Trophoblast cell (in vitro differentiated cells and primary cell): ENCODE results near the gene DPEP2NB.

Source experiments
- DNase-seq, 2 donors: peaks; one replicate each; pipeline ENCODE4 v3.0.0-alpha.2; 2016
- H2AFZ ChIP-seq: 2 replicates; pipeline ENCODE4 v1.6.1; 2013; ENCODE audit warnings: low read length, moderate library complexity, mild to moderate bottlenecking; ENCODE audit not compliant: insufficient read depth, poor library complexity
- H2AK5ac ChIP-seq: 2 replicates; pipeline ENCODE4 v1.6.1; 2013; ENCODE audit warnings: mild to moderate bottlenecking, low read length
- H2BK120ac ChIP-seq: 2 replicates; pipeline ENCODE4 v1.6.1; 2013; ENCODE audit warnings: low read length, mild to moderate bottlenecking, moderate library complexity; ENCODE audit not compliant: insufficient read depth, poor library complexity
- H2BK12ac ChIP-seq: 2 replicates; pipeline ENCODE4 v1.6.1; 2013; ENCODE audit warnings: mild to moderate bottlenecking, low read length, moderate library complexity
- H2BK5ac ChIP-seq: 2 replicates; pipeline ENCODE4 v1.6.1; 2013; ENCODE audit warnings: low read length, low read depth, moderate library complexity, mild to moderate bottlenecking; ENCODE audit not compliant: poor library complexity
- H3K14ac ChIP-seq: 2 replicates; pipeline ENCODE4 v1.6.1; 2013; ENCODE audit warnings: mild to moderate bottlenecking, low read length
- H3K18ac ChIP-seq: 2 replicates; pipeline ENCODE4 v1.6.1; 2013; ENCODE audit warnings: mild to moderate bottlenecking, low read length
- H3K23ac ChIP-seq: 2 replicates; pipeline ENCODE4 v1.6.1; 2013; ENCODE audit warnings: low read length
- H3K27ac ChIP-seq: 2 replicates; pipeline ENCODE4 v1.5.1; 2013; ENCODE audit warnings: low read depth, mild to moderate bottlenecking, inconsistent platforms, low read length, moderate library complexity
- H3K27me3 ChIP-seq: 2 replicates; pipeline ENCODE4 v1.6.1; 2013; ENCODE audit warnings: inconsistent platforms, mild to moderate bottlenecking, low read length, moderate library complexity; ENCODE audit not compliant: insufficient read depth
- H3K36me3 ChIP-seq, 2 experiments: 1 replicate in 1 of 2; 2 replicates in 1 of 2; pipeline ENCODE4 v1.6.1; 2013; ENCODE audit warnings: low read length in 2 of 2, mild to moderate bottlenecking in 2 of 2, moderate library complexity in 1 of 2; ENCODE audit not compliant: insufficient read depth in 2 of 2, control insufficient read depth in 1 of 2
- H3K4ac ChIP-seq: 2 replicates; pipeline ENCODE4 v1.6.1; 2013; ENCODE audit warnings: low read depth, mild to moderate bottlenecking, low read length, moderate library complexity
- H3K4me1 ChIP-seq, 2 experiments: 1 replicate in 1 of 2; 2 replicates in 1 of 2; pipeline ENCODE4 v1.6.1; 2013; ENCODE audit warnings: low read length in 2 of 2, mild to moderate bottlenecking in 2 of 2, moderate library complexity in 1 of 2; ENCODE audit not compliant: insufficient read depth in 2 of 2, control insufficient read depth in 1 of 2
- H3K4me2 ChIP-seq: 2 replicates; pipeline ENCODE4 v1.6.1; 2013; ENCODE audit warnings: inconsistent platforms, mild to moderate bottlenecking, low read length, moderate library complexity
- H3K4me3 ChIP-seq: 2 replicates; pipeline ENCODE4 v1.5.1; 2013; ENCODE audit warnings: mild to moderate bottlenecking, low read depth, low read length, inconsistent platforms
- H3K79me1 ChIP-seq: one replicate; pipeline ENCODE4 v1.6.1; 2013; ENCODE audit warnings: low read length
- H3K79me2 ChIP-seq: 2 replicates; pipeline ENCODE4 v1.6.1; 2013; ENCODE audit warnings: low read length, mild to moderate bottlenecking; ENCODE audit not compliant: control insufficient read depth, insufficient read depth, poor library complexity
- H3K9ac ChIP-seq: 2 replicates; pipeline ENCODE4 v1.6.1; 2013; ENCODE audit warnings: mild to moderate bottlenecking, low read length
- H3K9me3 ChIP-seq: 2 replicates; pipeline ENCODE4 v1.6.1; 2013; ENCODE audit warnings: low read depth, mild to moderate bottlenecking, control low read depth, inconsistent platforms, low read length; ENCODE audit not compliant: insufficient read depth
- H4K12ac ChIP-seq: 2 replicates; pipeline ENCODE4 v1.6.1; 2013; ENCODE audit warnings: low read depth, mild to moderate bottlenecking, low read length, moderate library complexity
- H4K8ac ChIP-seq: 2 replicates; pipeline ENCODE4 v1.6.1; 2013; ENCODE audit warnings: low read depth, mild to moderate bottlenecking, low read length, moderate library complexity
- H4K91ac ChIP-seq: one replicate; pipeline ENCODE4 v1.6.1; 2013; ENCODE audit warnings: low read depth, mild to moderate bottlenecking, low read length, moderate library complexity
- WGBS: extraction: QIAGEN DNeasy Blood & Tissue Kit; methylation state at CpG from one replicate; pipeline ENCODE4 v1.1.7; 2013; ENCODE audit warnings: missing lambda C conversion rate; ENCODE audit not compliant: insufficient read length, insufficient coverage; ENCODE audit errors: extremely low coverage; 5-methylcytosine and 5-hydroxymethylcytosine counted together

The DPEP2NB gene

GRCh38 chr16:68059804-68060203 is 44.1 kb upstream of the DPEP2NB start:
- no peak overlapping the region for H2BK12ac ChIP-seq
- H3K23ac ChIP-seq, result no peak overlapping the region
- H3K79me2 ChIP-seq, result no peaks in the 10 kb centered on the region
- H3K27me3 ChIP-seq, result no peaks in the 10 kb centered on the region
- H4K8ac ChIP-seq, result no peak overlapping the region
- no peak overlapping the region for H3K9ac ChIP-seq
- H3K4me3 ChIP-seq, result no peak overlapping the region
- no peak overlapping the region for H2AK5ac ChIP-seq
- no peak overlapping the region for H4K91ac ChIP-seq
- no peak overlapping the region for H2BK5ac ChIP-seq
- no peak overlapping the region for H2AFZ ChIP-seq
- no peak overlapping the region for H3K4ac ChIP-seq
- no peak overlapping the region for H3K14ac ChIP-seq
- H3K36me3 ChIP-seq, result peaks cover 6 to 8% of the 10 kb centered on the region in 2 experiments
- no peak overlapping the region for H3K27ac ChIP-seq
- H3K4me1 ChIP-seq, result no peaks in the 10 kb centered on the region
- no peak overlapping the region for H3K4me2 ChIP-seq
- no peak overlapping the region for H4K12ac ChIP-seq
- no peak for DNase-seq
- no peak overlapping the region for H3K18ac ChIP-seq
- no peaks in the 10 kb centered on the region for H3K79me1 ChIP-seq
- no peak overlapping the region for H2BK120ac ChIP-seq
- H3K9me3 ChIP-seq, result no peaks in the 10 kb centered on the region

- Histone ChIP-seq H3K14ac (no peak overlapping the region), H3K9ac (no peak overlapping the region), H2BK5ac (no peak overlapping the region), H4K8ac (no peak overlapping the region), H3K4ac (no peak overlapping the region), H3K9me3 (no peaks in the 10 kb centered on the region), H2AK5ac (no peak overlapping the region), H3K4me1 (no peaks in the 10 kb centered on the region), H3K18ac (no peak overlapping the region), H4K12ac (no peak overlapping the region), H3K4me2 (no peak overlapping the region), H4K91ac (no peak overlapping the region), H3K23ac (no peak overlapping the region), H3K79me1 (no peaks in the 10 kb centered on the region), H2BK12ac (no peak overlapping the region), H3K27ac (no peak overlapping the region), H3K4me3 (no peak overlapping the region), H3K79me2 (no peaks in the 10 kb centered on the region), H2AFZ (no peak overlapping the region), H3K27me3 (no peaks in the 10 kb centered on the region), H3K36me3 (peaks cover 8 to 9% of the 10 kb centered on the region in 2 experiments), H2BK120ac (no peak overlapping the region)
- DNase-seq, result no peak
- WGBS, result no CpG with 5 or more reads among the region's 3 CpGs
Measured at GRCh38 chr16:68055395-68055794, 39.7 kb upstream of the DPEP2NB start.

GRCh38 chr16:68049449-68049848 is 33.7 kb upstream of the DPEP2NB start:
- Histone ChIP-seq H3K79me1 (no peaks in the 10 kb centered on the region), H2BK5ac (no peak overlapping the region), H3K9me3 (no peaks in the 10 kb centered on the region), H3K18ac (no peak overlapping the region), H2AK5ac (no peak overlapping the region), H4K8ac (no peak overlapping the region), H4K12ac (no peak overlapping the region), H3K27ac (no peak overlapping the region), H3K36me3 (peaks cover 4 to 14% of the 10 kb centered on the region in 2 experiments), H3K14ac (no peak overlapping the region), H2BK12ac (no peak overlapping the region), H2BK120ac (no peak overlapping the region), H3K9ac (no peak overlapping the region), H3K27me3 (no peaks in the 10 kb centered on the region), H3K4ac (no peak overlapping the region), H2AFZ (no peak overlapping the region), H3K4me2 (no peak overlapping the region), H3K4me1 (no peaks in the 10 kb centered on the region), H3K79me2 (no peaks in the 10 kb centered on the region), H3K23ac (no peak overlapping the region), H3K4me3 (no peak overlapping the region), H4K91ac (no peak overlapping the region)
- no CpG with 5 or more reads among the region's 2 CpGs for WGBS
- DNase-seq, result no peak

- Histone ChIP-seq H3K79me2 (no peaks in the 10 kb centered on the region), H2AK5ac (no peak overlapping the region), H3K9me3 (no peaks in the 10 kb centered on the region), H2AFZ (no peak overlapping the region), H3K36me3 (peaks cover 2 to 8% of the 10 kb centered on the region in 2 experiments), H3K23ac (no peak overlapping the region), H3K27me3 (no peaks in the 10 kb centered on the region), H4K8ac (no peak overlapping the region), H4K12ac (no peak overlapping the region), H3K9ac (no peak overlapping the region), H3K18ac (no peak overlapping the region), H3K4me2 (no peak overlapping the region), H3K4me3 (no peak overlapping the region), H3K4ac (no peak overlapping the region), H3K4me1 (no peaks in the 10 kb centered on the region), H3K14ac (no peak overlapping the region), H3K27ac (no peak overlapping the region), H3K79me1 (no peaks in the 10 kb centered on the region), H2BK120ac (no peak overlapping the region), H2BK12ac (no peak overlapping the region), H2BK5ac (no peak overlapping the region), H4K91ac (no peak overlapping the region)
- no CpG with 5 or more reads among the region's 2 CpGs for WGBS
- no peak for DNase-seq
Measured at GRCh38 chr16:68047987-68048386, 32.3 kb upstream of the DPEP2NB start.
